Esophagus muscularis mucosa (tissue), 4 donors: Measurements from ENCODE around the gene NACA. TPM values are rescaled to one million over a fixed set of nuclear protein-coding genes. Genes with fewer than 3 reads are reported as not detected.

Experiments used
- DNase-seq: peaks from one replicate; pipeline ENCODE4 v3.0.0-alpha.2; 2017; ENCODE audit errors: extremely low spot score
- H3K27ac ChIP-seq, 4 donors: fragments of 200-600 bp; sonication (generic); replicated peaks in 1 of 4; 1 replicate in 3 of 4; 2 replicates in 1 of 4; pipeline ENCODE4 v1.5.1; 2016 to 2019; ENCODE audit warnings: mild to moderate bottlenecking in 1 of 4
- H3K27me3 ChIP-seq, 4 donors: fragments of 200-600 bp; sonication (generic); one replicate each; pipeline versions ENCODE4 v1.5.1 to v1.6.0; 2016 to 2019
- H3K36me3 ChIP-seq, 4 donors: fragments of 200-600 bp; sonication (generic); one replicate each; pipeline ENCODE4 v1.5.1; 2016 to 2019
- H3K4me1 ChIP-seq, 4 donors: fragments of 200-600 bp; sonication (generic); one replicate each; pipeline ENCODE4 v1.5.1; 2016 to 2019
- H3K4me3 ChIP-seq, 4 donors: fragments of 200-600 bp; sonication (generic); 1 replicate in 2 of 4; 2 replicates in 2 of 4; pipeline ENCODE4 v1.5.1; 2016 to 2019; ENCODE audit warnings: mild to moderate bottlenecking in 4 of 4, moderate library complexity in 1 of 4
- H3K9me3 ChIP-seq, 4 donors: fragments of 200-600 bp; sonication (generic); 1 replicate in 3 of 4; 2 replicates in 1 of 4; pipeline ENCODE4 v1.5.1; 2016 to 2019
- EP300 ChIP-seq: sonication (generic); formaldehyde crosslinking; IDR thresholded peaks from one replicate; pipeline ENCODE4 v1.6.1; 2017; ENCODE audit warnings: antibody characterized with exemption
- POLR2A ChIP-seq: fragments of 450-650 bp; IDR thresholded peaks from one replicate; pipeline ENCODE4 v1.6.1; 2017; ENCODE audit warnings: antibody characterized with exemption, moderate library complexity, mild to moderate bottlenecking, low read depth
- POLR2AphosphoS5 ChIP-seq, 2 donors: sonication (generic); formaldehyde crosslinking; IDR thresholded peaks; one replicate each; pipeline ENCODE4 v1.6.1; 2017; ENCODE audit warnings: antibody characterized with exemption in 2 of 2
- WGBS: methylation state at CpG from one replicate; pipeline ENCODE4 v1.1.5; 2018; 5-methylcytosine and 5-hydroxymethylcytosine counted together
- intact Hi-C: fragments of 100-400 bp; cut with DNase I; formaldehyde crosslinking; loops from one replicate; pipeline ENCODE4 v1.15.1; 2023
- total RNA-seq, 4 donors: library from RNA; depleted of rRNA; stranded (reverse); fragments of >200 nt; gene quantifications; one replicate each; pipeline versions ENCODE4 v1.1.0 to v1.2.1, GENCODE V29; 2016
- TF ChIP-seq, protein P1 (sequence below), 3 experiments: fragments of 200-600 bp in 2 of 3; fragments of 450-650 bp in 1 of 3; sonication (generic) in 2 of 3; IDR thresholded peaks; one replicate each; pipeline ENCODE4 v1.5.1; 2017 to 2019; ENCODE audit warnings: antibody characterized with exemption in 3 of 3, mild to moderate bottlenecking in 2 of 3, moderate library complexity in 1 of 3

The NACA gene
- total RNA-seq, 4 donors from 2014 or later, result 913 to 1,477 (median 1,221) TPM

DNA sequence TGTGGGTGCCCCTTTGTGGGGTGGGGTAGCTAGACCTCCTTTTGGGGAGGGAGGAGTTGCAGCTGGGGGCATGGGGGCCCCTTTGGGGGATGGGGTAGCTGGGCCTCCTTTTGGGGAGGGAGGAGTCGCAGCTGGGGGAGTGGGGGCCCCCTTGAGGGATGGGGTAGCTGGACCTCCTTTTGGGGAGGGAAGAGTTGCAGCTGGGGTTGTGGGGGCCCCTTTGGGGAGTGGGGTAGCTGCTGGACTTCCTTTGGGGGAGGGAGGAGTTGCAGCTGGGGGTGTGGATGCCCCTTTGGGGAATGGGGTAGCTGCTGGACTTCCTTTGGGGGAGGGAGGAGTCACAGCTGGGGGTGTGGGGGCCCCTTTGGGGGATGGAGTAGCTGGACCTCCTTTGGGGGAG is 7.0 kb downstream of the NACA start:
- H3K27me3 ChIP-seq, result no peaks in the 10 kb centered on the region
- H3K36me3 ChIP-seq, result peaks cover 26 to 86% (median 66%) of the 10 kb centered on the region in 4 donors
- no peak for DNase-seq
- H3K4me1 ChIP-seq, result peaks cover 68 to 86% (median 79%) of the 10 kb centered on the region in 4 donors
- intact Hi-C loops, result no loop called here
- 100% methylated on average over 1 of the region's 1 CpG for WGBS
- H3K4me3 ChIP-seq, result no peak overlapping the region
- no peaks in the 10 kb centered on the region for H3K9me3 ChIP-seq
- no peak for TF ChIP-seq POLR2A
- TF ChIP-seq, protein P1, sequence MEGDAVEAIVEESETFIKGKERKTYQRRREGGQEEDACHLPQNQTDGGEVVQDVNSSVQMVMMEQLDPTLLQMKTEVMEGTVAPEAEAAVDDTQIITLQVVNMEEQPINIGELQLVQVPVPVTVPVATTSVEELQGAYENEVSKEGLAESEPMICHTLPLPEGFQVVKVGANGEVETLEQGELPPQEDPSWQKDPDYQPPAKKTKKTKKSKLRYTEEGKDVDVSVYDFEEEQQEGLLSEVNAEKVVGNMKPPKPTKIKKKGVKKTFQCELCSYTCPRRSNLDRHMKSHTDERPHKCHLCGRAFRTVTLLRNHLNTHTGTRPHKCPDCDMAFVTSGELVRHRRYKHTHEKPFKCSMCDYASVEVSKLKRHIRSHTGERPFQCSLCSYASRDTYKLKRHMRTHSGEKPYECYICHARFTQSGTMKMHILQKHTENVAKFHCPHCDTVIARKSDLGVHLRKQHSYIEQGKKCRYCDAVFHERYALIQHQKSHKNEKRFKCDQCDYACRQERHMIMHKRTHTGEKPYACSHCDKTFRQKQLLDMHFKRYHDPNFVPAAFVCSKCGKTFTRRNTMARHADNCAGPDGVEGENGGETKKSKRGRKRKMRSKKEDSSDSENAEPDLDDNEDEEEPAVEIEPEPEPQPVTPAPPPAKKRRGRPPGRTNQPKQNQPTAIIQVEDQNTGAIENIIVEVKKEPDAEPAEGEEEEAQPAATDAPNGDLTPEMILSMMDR (IDR thresholded peaks at IDR 0.05), result no peak
- no peak for TF ChIP-seq EP300
- TF ChIP-seq POLR2AphosphoS5 (IDR thresholded peaks at IDR 0.05), result no peak
- no peak overlapping the region for H3K27ac ChIP-seq

DNA sequence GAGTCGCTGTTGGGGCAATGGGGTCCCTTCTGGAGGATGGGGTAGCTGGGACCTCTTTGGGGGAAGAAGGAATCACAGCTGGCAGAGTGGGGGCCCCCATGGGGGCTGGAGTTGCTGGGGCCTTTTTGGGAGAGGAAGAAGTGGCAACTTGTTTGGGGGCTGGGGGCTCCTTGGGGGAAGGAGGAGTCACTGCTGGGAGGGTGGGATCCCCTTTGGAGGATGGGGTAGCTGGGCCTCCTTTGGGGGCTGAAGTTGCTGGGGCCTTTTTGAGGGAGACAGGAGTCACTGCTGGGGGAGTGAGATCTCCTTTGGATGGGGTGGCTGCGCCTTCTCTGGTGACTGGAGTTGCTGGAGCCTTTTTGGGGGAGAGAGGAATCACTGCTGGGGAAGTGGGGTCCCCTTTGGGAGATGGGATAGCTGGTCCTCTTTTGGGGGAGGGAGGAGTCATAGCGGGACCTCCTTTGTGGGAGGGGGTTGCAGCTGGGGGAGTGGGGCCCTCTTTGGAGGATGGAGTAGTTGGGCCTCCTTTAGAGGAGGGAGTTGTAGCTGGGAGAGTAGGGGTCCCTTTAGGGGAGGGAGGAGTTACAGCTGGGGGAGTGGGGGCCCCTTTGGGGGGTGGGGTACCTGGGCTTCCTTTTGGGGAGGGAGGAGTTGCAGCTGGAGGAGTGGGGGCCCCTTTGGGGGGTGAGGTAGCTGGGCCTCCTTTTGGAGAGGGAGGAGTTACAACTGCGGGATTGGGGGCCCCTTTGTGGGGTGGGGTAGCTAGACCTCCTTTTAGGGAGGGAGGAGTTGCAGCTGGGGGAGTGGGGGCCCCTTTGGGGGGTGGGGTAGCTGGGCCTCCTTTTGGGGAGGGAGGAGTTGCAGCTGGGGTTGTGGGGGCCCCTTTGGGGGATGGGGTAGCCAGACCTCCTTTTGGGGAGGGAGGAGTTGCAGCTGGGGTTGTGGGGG is 7.9 kb downstream of the NACA start:
- no peaks in the 10 kb centered on the region for H3K9me3 ChIP-seq
- H3K27ac ChIP-seq, result peak overlapping the region in 2 of 4 donors; percentile 1 to 8
- intact Hi-C loops, result no loop called here
- TF ChIP-seq, protein P1 (IDR thresholded peaks at IDR 0.05), result no peak
- TF ChIP-seq POLR2A (no peak), EP300 (no peak)
- H3K27me3 ChIP-seq, result no peaks in the 10 kb centered on the region
- H3K36me3 ChIP-seq, result peaks cover 35 to 91% (median 76%) of the 10 kb centered on the region in 4 donors
- no peak overlapping the region for H3K4me3 ChIP-seq
- peaks cover 59 to 76% (median 69%) of the 10 kb centered on the region in 4 donors for H3K4me1 ChIP-seq
- DNase-seq, result no peak
- WGBS, result 64% methylated on average over 4 of the region's 4 CpGs

DNA sequence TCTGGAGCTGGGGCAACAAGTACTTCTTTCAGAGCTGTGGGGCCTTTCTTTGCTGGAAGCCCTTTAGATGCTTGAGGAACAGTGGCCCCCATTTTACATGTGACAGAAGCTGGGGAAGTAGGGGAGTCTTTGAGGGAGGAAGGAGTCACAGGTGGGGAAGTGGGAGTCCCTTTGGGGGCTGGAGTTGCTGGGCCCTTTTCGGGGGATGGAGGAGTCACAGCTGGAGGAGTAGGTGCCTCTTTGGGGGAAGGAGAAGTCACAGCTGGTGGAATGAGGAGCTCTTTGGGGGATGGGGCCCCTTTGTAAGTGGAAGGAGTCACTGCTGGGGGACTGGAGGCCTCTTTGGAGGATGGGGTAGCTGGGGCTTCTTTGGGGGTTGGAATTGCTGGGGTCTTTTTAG is 8.6 kb downstream of the NACA start:
- H3K27ac ChIP-seq, result peak overlapping the region in 1 of 4 donors; percentile 1
- H3K27me3 ChIP-seq, result no peaks in the 10 kb centered on the region
- peaks cover 51 to 69% (median 62%) of the 10 kb centered on the region in 4 donors for H3K4me1 ChIP-seq
- DNase-seq, result no peak
- H3K36me3 ChIP-seq, result peaks cover 39 to 97% (median 80%) of the 10 kb centered on the region in 4 donors
- intact Hi-C loops, result no loop called here
- no peak overlapping the region for H3K4me3 ChIP-seq
- no peaks in the 10 kb centered on the region for H3K9me3 ChIP-seq
- TF ChIP-seq POLR2AphosphoS5 (IDR thresholded peaks at IDR 0.05), result no peak
- TF ChIP-seq POLR2A, result no peak
- no peak for TF ChIP-seq EP300
- TF ChIP-seq, protein P1 (IDR thresholded peaks at IDR 0.05), result no peak
- WGBS, result 38% methylated on average over 1 of the region's 1 CpG

DNA sequence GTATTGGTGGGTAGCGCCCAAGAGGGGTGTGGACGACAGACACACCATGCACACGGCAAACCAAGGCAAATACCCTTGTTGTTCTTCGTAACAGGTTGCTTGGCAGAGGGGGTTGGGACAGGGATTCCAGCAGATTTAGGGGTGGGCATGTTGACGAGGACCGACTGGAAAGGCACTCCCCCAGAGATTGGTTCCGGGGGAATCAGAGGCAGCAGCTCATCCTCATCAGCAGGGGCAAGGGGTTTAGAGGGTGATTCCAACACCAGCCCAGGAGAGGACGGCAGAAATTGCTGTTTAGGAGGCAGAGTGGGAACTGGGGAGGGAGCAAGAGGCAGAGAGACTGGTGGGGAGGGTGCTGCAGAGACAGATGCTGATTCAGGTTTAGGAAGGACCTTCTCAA is 9.3 kb downstream of the NACA start:
- H3K4me3 ChIP-seq, result no peak overlapping the region
- H3K9me3 ChIP-seq, result no peaks in the 10 kb centered on the region
- H3K27ac ChIP-seq, result no peak overlapping the region
- WGBS, result 66% methylated on average over 8 of the region's 8 CpGs
- H3K36me3 ChIP-seq, result peaks cover 39 to 97% (median 78%) of the 10 kb centered on the region in 4 donors
- H3K4me1 ChIP-seq, result peaks cover 45 to 62% (median 55%) of the 10 kb centered on the region in 4 donors
- intact Hi-C loops, result no loop called here
- no peak for DNase-seq
- H3K27me3 ChIP-seq, result no peaks in the 10 kb centered on the region
- TF ChIP-seq POLR2AphosphoS5 (IDR thresholded peaks at IDR 0.05) (no peak), EP300 (no peak), POLR2A (no peak)
- TF ChIP-seq, protein P1 (IDR thresholded peaks at IDR 0.05), result no peak
